ENCODE data around the gene PATJ.
"Not testable (repeated sequence)": the region's sequence is repeated elsewhere in the genome, so short reads cannot be mapped to it uniquely, and the experiment has no call there.

Gene PATJ, protein sequence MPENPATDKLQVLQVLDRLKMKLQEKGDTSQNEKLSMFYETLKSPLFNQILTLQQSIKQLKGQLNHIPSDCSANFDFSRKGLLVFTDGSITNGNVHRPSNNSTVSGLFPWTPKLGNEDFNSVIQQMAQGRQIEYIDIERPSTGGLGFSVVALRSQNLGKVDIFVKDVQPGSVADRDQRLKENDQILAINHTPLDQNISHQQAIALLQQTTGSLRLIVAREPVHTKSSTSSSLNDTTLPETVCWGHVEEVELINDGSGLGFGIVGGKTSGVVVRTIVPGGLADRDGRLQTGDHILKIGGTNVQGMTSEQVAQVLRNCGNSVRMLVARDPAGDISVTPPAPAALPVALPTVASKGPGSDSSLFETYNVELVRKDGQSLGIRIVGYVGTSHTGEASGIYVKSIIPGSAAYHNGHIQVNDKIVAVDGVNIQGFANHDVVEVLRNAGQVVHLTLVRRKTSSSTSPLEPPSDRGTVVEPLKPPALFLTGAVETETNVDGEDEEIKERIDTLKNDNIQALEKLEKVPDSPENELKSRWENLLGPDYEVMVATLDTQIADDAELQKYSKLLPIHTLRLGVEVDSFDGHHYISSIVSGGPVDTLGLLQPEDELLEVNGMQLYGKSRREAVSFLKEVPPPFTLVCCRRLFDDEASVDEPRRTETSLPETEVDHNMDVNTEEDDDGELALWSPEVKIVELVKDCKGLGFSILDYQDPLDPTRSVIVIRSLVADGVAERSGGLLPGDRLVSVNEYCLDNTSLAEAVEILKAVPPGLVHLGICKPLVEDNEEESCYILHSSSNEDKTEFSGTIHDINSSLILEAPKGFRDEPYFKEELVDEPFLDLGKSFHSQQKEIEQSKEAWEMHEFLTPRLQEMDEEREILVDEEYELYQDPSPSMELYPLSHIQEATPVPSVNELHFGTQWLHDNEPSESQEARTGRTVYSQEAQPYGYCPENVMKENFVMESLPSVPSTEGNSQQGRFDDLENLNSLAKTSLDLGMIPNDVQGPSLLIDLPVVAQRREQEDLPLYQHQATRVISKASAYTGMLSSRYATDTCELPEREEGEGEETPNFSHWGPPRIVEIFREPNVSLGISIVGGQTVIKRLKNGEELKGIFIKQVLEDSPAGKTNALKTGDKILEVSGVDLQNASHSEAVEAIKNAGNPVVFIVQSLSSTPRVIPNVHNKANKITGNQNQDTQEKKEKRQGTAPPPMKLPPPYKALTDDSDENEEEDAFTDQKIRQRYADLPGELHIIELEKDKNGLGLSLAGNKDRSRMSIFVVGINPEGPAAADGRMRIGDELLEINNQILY (N-terminal part only)
- 120 to 186 reads per million in 2 donors for total RNA-seq

GRCh38 chr1:61741711-61742619 lies at the start of gene PATJ:
Gene PATJ (plus strand): TSS chr1:61742480. CDS start chr1:61762893, 20,413 bp downstream.
- DNase-seq: peak; percentile 35 to 70 (median 62)

- no peak for DNase-seq
Measured at GRCh38 chr1:61699911-61700851, 42.1 kb upstream of the PATJ start.

- DNase-seq: no peak
Measured at GRCh38 chr1:61708953-61709907, 33.0 kb upstream of the PATJ start.

GRCh38 chr1:61709908-61710289 lies 32.4 kb upstream of the PATJ start:
- no peak for DNase-seq

DNA sequence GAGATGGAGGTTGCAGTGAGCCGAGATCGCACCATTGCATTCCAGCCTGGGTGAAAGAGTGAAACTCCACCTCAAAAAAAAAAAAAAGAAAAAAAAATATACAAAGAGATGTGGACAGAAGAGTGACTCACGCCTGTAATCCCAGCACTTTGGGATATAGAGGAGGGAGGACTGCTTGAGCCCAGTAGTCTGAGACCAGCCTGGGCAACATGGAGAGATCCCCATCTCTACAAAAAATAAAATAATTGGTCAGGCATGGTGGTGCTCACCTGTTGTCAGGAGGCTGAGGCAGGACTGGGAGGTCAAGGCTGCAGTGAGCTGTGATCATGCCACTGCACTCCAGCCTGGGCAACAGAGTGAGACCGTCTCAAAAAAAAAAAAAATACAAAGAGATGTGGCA lies 31.0 kb upstream of the PATJ start:
- DNase-seq: not testable (repeated sequence)

DNA sequence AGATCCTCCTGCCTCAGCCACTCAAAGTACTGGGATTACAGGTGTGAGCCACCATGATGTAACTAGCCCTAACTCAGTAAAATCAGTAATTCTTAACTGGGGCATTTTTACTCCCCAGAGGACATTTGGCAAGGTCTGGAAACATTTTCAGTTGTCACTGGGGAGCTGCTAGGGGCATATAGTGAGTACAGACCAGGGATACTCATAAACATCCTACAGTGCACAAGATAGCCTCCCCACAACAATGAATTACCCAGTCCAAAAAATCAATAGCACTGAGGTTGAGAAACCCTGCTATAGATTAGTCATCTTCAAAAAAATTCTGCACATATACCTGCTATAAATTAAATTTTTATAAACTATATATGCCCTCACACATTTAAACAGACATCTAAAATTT lies 30.3 kb upstream of the PATJ start:
- DNase-seq: no peak

- not testable (repeated sequence) for DNase-seq
Measured at GRCh38 chr1:61718996-61719663, 23.1 kb upstream of the PATJ start.

GRCh38 chr1:61724506-61724812 lies 17.8 kb upstream of the PATJ start:
- no peak for DNase-seq

GRCh38 chr1:61724813-61725694 lies 17.2 kb upstream of the PATJ start, which contains the start of gene TM2D1:
Gene TM2D1 (minus strand): TSS chr1:61725141. CDS start chr1:61725120, 21 bp downstream.
- peak; percentile 64 to 93 (median 79) for DNase-seq

DNA sequence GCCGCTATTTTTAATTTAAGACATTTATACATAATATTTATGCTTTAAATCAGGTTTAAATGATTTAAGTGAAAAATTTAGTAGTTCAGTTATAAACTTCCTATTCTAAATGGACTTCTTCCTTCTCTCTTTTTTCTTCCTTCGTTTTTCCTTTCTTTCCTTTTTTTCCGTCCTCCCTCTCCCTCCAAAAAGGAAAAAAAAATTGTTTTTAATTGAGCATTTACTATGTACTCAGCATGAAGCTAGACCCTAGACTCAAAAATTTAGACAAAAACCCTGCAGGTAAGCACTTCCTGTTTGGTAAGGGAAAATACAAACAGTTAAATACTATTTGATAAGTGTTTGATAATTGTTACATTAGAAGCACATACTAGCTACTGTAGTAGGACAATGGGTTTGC lies 14.7 kb upstream of the PATJ start:
- no peak for DNase-seq

GRCh38 chr1:61730679-61731078 lies 11.6 kb upstream of the PATJ start:
- DNase-seq: not testable (repeated sequence)

DNA sequence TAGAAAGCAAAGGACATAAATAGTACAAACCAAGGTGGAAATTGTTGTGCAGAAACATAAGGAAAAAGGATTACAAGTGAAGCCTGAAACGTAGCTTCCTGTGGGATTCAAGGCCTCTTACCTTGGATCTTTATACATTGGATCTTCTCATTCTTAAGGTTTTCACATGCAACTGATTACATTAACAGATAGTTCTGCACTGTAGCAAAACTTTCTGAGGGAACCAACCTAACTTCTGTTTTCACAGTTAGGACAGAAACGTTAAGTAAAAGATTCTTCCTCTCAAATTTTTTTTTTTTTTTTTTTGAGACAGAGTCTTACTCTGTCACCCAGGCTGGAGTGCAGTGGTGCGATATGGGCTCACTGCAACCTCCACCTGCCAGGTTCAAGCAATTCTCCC lies 9.6 kb upstream of the PATJ start:
- no peak for DNase-seq

- DNase-seq: no peak
Measured at GRCh38 chr1:61740751-61741700, 1.3 kb upstream of the PATJ start.

GRCh38 chr1:61742620-61743430 lies 545 bp downstream of the PATJ start:
- peak in 1 of 5 experiments; percentile 32 for DNase-seq

GRCh38 chr1:61743431-61743705 lies 1.1 kb downstream of the PATJ start:
- DNase-seq: no peak
